A549 (cell line): ENCODE measurements around the gene GSTM1.

Experiments
- CBX8 ChIP-seq: fragments of 200-600 bp; sonication (generic); IDR thresholded peaks from 2 replicates; pipeline ENCODE4 v1.6.1; 2016
- CEBPB ChIP-seq, 2 experiments: fragments of >200 bp in 1 of 2; sonication (Bioruptor Twin) in 1 of 2; formaldehyde crosslinking in 1 of 2; IDR thresholded peaks; 2 replicates each; pipeline ENCODE4 v1.6.1; 2012 to 2016
- CHD4 ChIP-seq: fragments of 200-600 bp; sonication (generic); IDR thresholded peaks from 2 replicates; pipeline ENCODE4 v1.6.1; 2016; ENCODE audit warnings: antibody characterized with exemption, mild to moderate bottlenecking, borderline replicate concordance
- CTCF ChIP-seq: fragments of >200 bp; sonication (Bioruptor Twin); formaldehyde crosslinking; IDR thresholded peaks from 3 replicates; pipeline ENCODE4 v1.5.1; 2016
- ESRRA ChIP-seq: fragments of 150-350 bp; IDR thresholded peaks from 2 replicates; pipeline ENCODE4 v1.6.1; 2014; ENCODE audit warnings: mild to moderate bottlenecking, low read length, borderline replicate concordance
- HDAC2 ChIP-seq: fragments of 200-600 bp; sonication (generic); IDR thresholded peaks from 2 replicates; pipeline ENCODE4 v1.6.1; 2016
- JUN ChIP-seq, 2 experiments: fragments of >200 bp; sonication (Bioruptor Twin); formaldehyde crosslinking; IDR thresholded peaks; 2 replicates in 1 of 2; 3 replicates in 1 of 2; pipeline ENCODE4 v1.6.1; 2016 to 2017
- JUNB ChIP-seq: fragments of >200 bp; sonication (Bioruptor Twin); formaldehyde crosslinking; IDR thresholded peaks from 2 replicates; pipeline ENCODE4 v1.6.1; 2016
- NR3C1 ChIP-seq: fragments of >200 bp; sonication (Bioruptor Twin); formaldehyde crosslinking; IDR thresholded peaks from 3 replicates; pipeline ENCODE4 v1.6.1; 2017
- POLR2A ChIP-seq: IDR thresholded peaks from 2 replicates; pipeline ENCODE4 v1.6.1; 2012; ENCODE audit warnings: mild to moderate bottlenecking, low read length
- RNF2 ChIP-seq: fragments of 200-600 bp; sonication (generic); IDR thresholded peaks from 2 replicates; pipeline ENCODE4 v1.6.1; 2016; ENCODE audit warnings: low read depth, mild to moderate bottlenecking, antibody characterized with exemption, moderate library complexity, borderline replicate concordance
- SMC3 ChIP-seq: fragments of >200 bp; sonication (Bioruptor Twin); formaldehyde crosslinking; IDR thresholded peaks from 3 replicates; pipeline ENCODE4 v1.6.1; 2018; ENCODE audit warnings: inconsistent platforms
- TF ChIP-seq, protein P1 (sequence below): fragments of 200-600 bp; sonication (generic); IDR thresholded peaks from 2 replicates; pipeline ENCODE4 v1.6.1; 2016; ENCODE audit warnings: antibody characterized with exemption, mild to moderate bottlenecking, moderate library complexity

- TF ChIP-seq JUN (IDR thresholded peaks at IDR 0.05) (no peak), ESRRA (no peak), CEBPB (IDR thresholded peaks at IDR 0.05) (no peak), POLR2A (no peak), RNF2 (no peak), CTCF (no peak), CBX8 (no peak), SMC3 (no peak), NR3C1 (no peak), JUNB (no peak), HDAC2 (no peak), CHD4 (no peak)
- TF ChIP-seq, protein P1, sequence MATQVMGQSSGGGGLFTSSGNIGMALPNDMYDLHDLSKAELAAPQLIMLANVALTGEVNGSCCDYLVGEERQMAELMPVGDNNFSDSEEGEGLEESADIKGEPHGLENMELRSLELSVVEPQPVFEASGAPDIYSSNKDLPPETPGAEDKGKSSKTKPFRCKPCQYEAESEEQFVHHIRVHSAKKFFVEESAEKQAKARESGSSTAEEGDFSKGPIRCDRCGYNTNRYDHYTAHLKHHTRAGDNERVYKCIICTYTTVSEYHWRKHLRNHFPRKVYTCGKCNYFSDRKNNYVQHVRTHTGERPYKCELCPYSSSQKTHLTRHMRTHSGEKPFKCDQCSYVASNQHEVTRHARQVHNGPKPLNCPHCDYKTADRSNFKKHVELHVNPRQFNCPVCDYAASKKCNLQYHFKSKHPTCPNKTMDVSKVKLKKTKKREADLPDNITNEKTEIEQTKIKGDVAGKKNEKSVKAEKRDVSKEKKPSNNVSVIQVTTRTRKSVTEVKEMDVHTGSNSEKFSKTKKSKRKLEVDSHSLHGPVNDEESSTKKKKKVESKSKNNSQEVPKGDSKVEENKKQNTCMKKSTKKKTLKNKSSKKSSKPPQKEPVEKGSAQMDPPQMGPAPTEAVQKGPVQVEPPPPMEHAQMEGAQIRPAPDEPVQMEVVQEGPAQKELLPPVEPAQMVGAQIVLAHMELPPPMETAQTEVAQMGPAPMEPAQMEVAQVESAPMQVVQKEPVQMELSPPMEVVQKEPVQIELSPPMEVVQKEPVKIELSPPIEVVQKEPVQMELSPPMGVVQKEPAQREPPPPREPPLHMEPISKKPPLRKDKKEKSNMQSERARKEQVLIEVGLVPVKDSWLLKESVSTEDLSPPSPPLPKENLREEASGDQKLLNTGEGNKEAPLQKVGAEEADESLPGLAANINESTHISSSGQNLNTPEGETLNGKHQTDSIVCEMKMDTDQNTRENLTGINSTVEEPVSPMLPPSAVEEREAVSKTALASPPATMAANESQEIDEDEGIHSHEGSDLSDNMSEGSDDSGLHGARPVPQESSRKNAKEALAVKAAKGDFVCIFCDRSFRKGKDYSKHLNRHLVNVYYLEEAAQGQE: no peak
These were observed 4.1 kb downstream of the GSTM1 start for GRCh38 chr1:109691759-109692158.
